HG02840 (cell line): Measurements from ENCODE around the gene NSUN5.
"Not testable (repeated sequence)": the region's sequence is repeated elsewhere in the genome, so short reads cannot be mapped to it uniquely, and the experiment has no call there.

Experiments used
- ATAC-seq: cut with Tn5 transposase; IDR thresholded peaks from one replicate; pipeline ENCODE4 v1.9.1; 2021; ENCODE audit warnings: mild to moderate bottlenecking, moderate library complexity, moderate number of reproducible peaks; ENCODE audit not compliant: unreplicated experiment, low FRiP score

The NSUN5 gene

GRCh38 chr7:73327922-73328321 is 19.3 kb upstream of the NSUN5 start, which contains the start of the genes FKBP6 and TRIM50:
FKBP6 (plus strand) TSS chr7:73328161; CDS start chr7:73328429, 268 bp downstream.
TRIM50 (minus strand) TSS chr7:73328082; CDS start chr7:73324787, 3,295 bp downstream.
- not testable (repeated sequence) for ATAC-seq

- ATAC-seq = not testable (repeated sequence)
Observed at GRCh38 chr7:73327449-73327848, 18.8 kb upstream of the NSUN5 start.

- ATAC-seq = not testable (repeated sequence)
Observed at GRCh38 chr7:73325424-73325823, 16.8 kb upstream of the NSUN5 start.

- not testable (repeated sequence) for ATAC-seq
Observed at GRCh38 chr7:73324081-73324845, 15.6 kb upstream of the NSUN5 start.

GRCh38 chr7:73323434-73324080 is 14.9 kb upstream of the NSUN5 start:
- ATAC-seq = not testable (repeated sequence)

GRCh38 chr7:73320009-73320408 is 11.4 kb upstream of the NSUN5 start:
- ATAC-seq = not testable (repeated sequence)

- not testable (repeated sequence) for ATAC-seq
Observed at GRCh38 chr7:73319541-73319940, 10.9 kb upstream of the NSUN5 start.

- not testable (repeated sequence) for ATAC-seq
Observed at GRCh38 chr7:73318656-73319204, 10.1 kb upstream of the NSUN5 start.

GRCh38 chr7:73316521-73316920 is 7.9 kb upstream of the NSUN5 start:
- no peak for ATAC-seq

- no peak for ATAC-seq
Observed at GRCh38 chr7:73314271-73314670, 5.6 kb upstream of the NSUN5 start.

- ATAC-seq = no peak
Observed at GRCh38 chr7:73313521-73313906, 4.9 kb upstream of the NSUN5 start.

- no peak for ATAC-seq
Observed at GRCh38 chr7:73312831-73313520, 4.3 kb upstream of the NSUN5 start.

GRCh38 chr7:73311421-73311820 is 2.8 kb upstream of the NSUN5 start:
- not testable (repeated sequence) for ATAC-seq

GRCh38 chr7:73308074-73308664 is 457 bp downstream of the NSUN5 start:
- peak; percentile 41 for ATAC-seq

- ATAC-seq = no peak
Observed at GRCh38 chr7:73307436-73307835, 1.2 kb downstream of the NSUN5 start.

- not testable (repeated sequence) for ATAC-seq
Observed at GRCh38 chr7:73304612-73305387, 3.8 kb downstream of the NSUN5 start.

GRCh38 chr7:73304071-73304470 is 4.6 kb downstream of the NSUN5 start:
- ATAC-seq = no peak

GRCh38 chr7:73303546-73303945 is 5.1 kb downstream of the NSUN5 start:
- no peak for ATAC-seq

GRCh38 chr7:73302846-73303245 is 5.8 kb downstream of the NSUN5 start:
- not testable (repeated sequence) for ATAC-seq

- ATAC-seq = not testable (repeated sequence)
Observed at GRCh38 chr7:73301108-73301507, 7.5 kb downstream of the NSUN5 start.
